Endodermal cell (in vitro differentiated cells): Measurements from ENCODE around the gene IFNL1. TPM values are rescaled to one million over a fixed set of nuclear protein-coding genes. Genes with fewer than 3 reads are reported as not detected.
A peak's percentile ranks its signal among the peaks of the same experiment; 100 is the strongest.
"Not testable (repeated sequence)": the region's sequence is repeated elsewhere in the genome, so short reads cannot be mapped to it uniquely, and the experiment has no call there.

Experiments
- DNase-seq: peaks from one replicate; pipeline ENCODE4 v3.0.0-alpha.2; 2017
- H3K27ac ChIP-seq: 2 replicates; pipeline ENCODE4 v1.5.1; 2013; ENCODE audit warnings: mild to moderate bottlenecking, low read depth, low read length, moderate library complexity
- H3K27me3 ChIP-seq: 2 replicates; pipeline ENCODE4 v1.6.1; 2013; ENCODE audit warnings: mild to moderate bottlenecking, low read length, moderate library complexity; ENCODE audit not compliant: insufficient read depth, control insufficient read depth, poor library complexity, severe bottlenecking
- H3K36me3 ChIP-seq: 2 replicates; pipeline ENCODE4 v1.7.0; 2013; ENCODE audit warnings: mild to moderate bottlenecking, low read length, moderate library complexity; ENCODE audit not compliant: control insufficient read depth, insufficient read depth
- H3K4me1 ChIP-seq: one replicate; pipeline ENCODE4 v1.7.0; 2013; ENCODE audit warnings: low read length; ENCODE audit not compliant: control insufficient read depth, insufficient read depth
- H3K4me3 ChIP-seq: 2 replicates; pipeline ENCODE4 v1.5.1; 2013; ENCODE audit warnings: mild to moderate bottlenecking, low read length, moderate library complexity
- H3K9ac ChIP-seq: 2 replicates; pipeline ENCODE4 v1.6.1; 2013; ENCODE audit warnings: mild to moderate bottlenecking, low read length, moderate library complexity; ENCODE audit not compliant: poor library complexity, severe bottlenecking; ENCODE audit errors: extremely low read depth
- H3K9me3 ChIP-seq: 2 replicates; pipeline ENCODE4 v1.6.1; 2013; ENCODE audit warnings: mild to moderate bottlenecking, low read length, moderate library complexity; ENCODE audit not compliant: control insufficient read depth
- H3K27ac Mint-ChIP-seq: 2 replicates; pipeline ENCODE4 v1.8.0; 2020; ENCODE audit warnings: mixed read lengths
- H3K27me3 Mint-ChIP-seq: 2 replicates; pipeline ENCODE4 v1.8.0; 2021; ENCODE audit warnings: mild to moderate bottlenecking, mixed read lengths; ENCODE audit not compliant: insufficient read depth
- H3K36me3 Mint-ChIP-seq: 2 replicates; pipeline ENCODE4 v1.8.0; 2020; ENCODE audit warnings: low read depth, mixed read lengths
- H3K4me1 Mint-ChIP-seq: 2 replicates; pipeline ENCODE4 v1.8.0; 2020; ENCODE audit warnings: mixed read lengths
- H3K4me3 Mint-ChIP-seq: 2 replicates; pipeline ENCODE4 v1.8.0; 2020; ENCODE audit warnings: mild to moderate bottlenecking, moderate library complexity, mixed read lengths
- H3K9me3 Mint-ChIP-seq: 2 replicates; pipeline ENCODE4 v1.8.0; 2020; ENCODE audit warnings: mild to moderate bottlenecking, mixed read lengths
- CTCF ChIP-seq: fragments of 200-600 bp; sonication (generic); conservative IDR thresholded peaks from 2 replicates; pipeline ENCODE4 v1.5.0; 2021; ENCODE audit warnings: antibody characterized with exemption, mild to moderate bottlenecking
- WGBS, 2 experiments: methylation state at CpG; one replicate each; pipeline versions ENCODE4 v1.1.5 to v1.1.7; 2013; ENCODE audit warnings: missing lambda C conversion rate in 2 of 2, mixed read lengths in 1 of 2; ENCODE audit not compliant: insufficient coverage in 1 of 2, insufficient read length in 1 of 2; 5-methylcytosine and 5-hydroxymethylcytosine counted together
- total RNA-seq, 2 donors: library from RNA; stranded (reverse); fragmentation: NEBNext Ultra II Directional in 1 of 2; extraction: Animal tissue kit (Norgen Biotek cat#: 25700) in 1 of 2; gene quantifications; 2 replicates in 1 of 2; 3 replicates in 1 of 2; pipeline ENCODE4 v1.2.1, GENCODE V29; 2021

The IFNL1 gene
- total RNA-seq, 2 donors from 2014 or later, result not detected

- peak; percentile 76 for DNase-seq
- Histone ChIP-seq H3K9ac (no peak overlapping the region), H3K4me3 (no peak overlapping the region), H3K36me3 (no peaks in the 10 kb centered on the region), H3K4me1 (no peaks in the 10 kb centered on the region), H3K27me3 (peaks cover 82% of the 10 kb centered on the region), H3K9me3 (no peaks in the 10 kb centered on the region), H3K27ac (no peak overlapping the region)
- Mint-ChIP-seq H3K36me3 (no peaks in the 10 kb centered on the region), H3K4me1 (no peaks in the 10 kb centered on the region), H3K27me3 (peaks cover 76% of the 10 kb centered on the region), H3K4me3 (no peak overlapping the region), H3K9me3 (no peaks in the 10 kb centered on the region), H3K27ac (no peak overlapping the region)
- WGBS, 2 experiments, result 16 to 22% methylated on average over 8 to 17 of the region's 17 CpGs
- TF ChIP-seq CTCF, result peak; percentile 49
Observed at GRCh38 chr19:39263912-39264305, 32.3 kb upstream of the IFNL1 start.

GRCh38 chr19:39264306-39265290 lies 31.6 kb upstream of the IFNL1 start:
- no peaks in the 10 kb centered on the region for H3K36me3 ChIP-seq
- H3K4me3 ChIP-seq, result no peak overlapping the region
- H3K27ac Mint-ChIP-seq, result no peak overlapping the region
- no peaks in the 10 kb centered on the region for H3K9me3 ChIP-seq
- no peaks in the 10 kb centered on the region for H3K4me1 ChIP-seq
- peaks cover 78% of the 10 kb centered on the region for H3K27me3 ChIP-seq
- no peaks in the 10 kb centered on the region for H3K36me3 Mint-ChIP-seq
- 8% methylated on average over 63 to 102 of the region's 102 CpGs for WGBS, 2 experiments
- H3K4me3 Mint-ChIP-seq, result no peak overlapping the region
- H3K27me3 Mint-ChIP-seq, result peaks cover 81% of the 10 kb centered on the region
- peak; percentile 81 for DNase-seq
- H3K9ac ChIP-seq, result no peak overlapping the region
- no peaks in the 10 kb centered on the region for H3K4me1 Mint-ChIP-seq
- no peak overlapping the region for H3K27ac ChIP-seq
- no peaks in the 10 kb centered on the region for H3K9me3 Mint-ChIP-seq
- no peak for TF ChIP-seq CTCF

GRCh38 chr19:39265321-39265916 lies 30.8 kb upstream of the IFNL1 start:
- peaks cover 82% of the 10 kb centered on the region for H3K27me3 Mint-ChIP-seq
- no peak for TF ChIP-seq CTCF
- H3K27ac Mint-ChIP-seq, result no peak overlapping the region
- no peaks in the 10 kb centered on the region for H3K36me3 Mint-ChIP-seq
- no peaks in the 10 kb centered on the region for H3K9me3 Mint-ChIP-seq
- Histone ChIP-seq H3K36me3 (no peaks in the 10 kb centered on the region), H3K4me3 (no peak overlapping the region), H3K27ac (no peak overlapping the region), H3K9ac (no peak overlapping the region), H3K9me3 (no peaks in the 10 kb centered on the region), H3K27me3 (peaks cover 76% of the 10 kb centered on the region), H3K4me1 (no peaks in the 10 kb centered on the region)
- WGBS, 2 experiments, result 45 to 46% methylated on average over 35 to 39 of the region's 39 CpGs
- H3K4me3 Mint-ChIP-seq, result no peak overlapping the region
- H3K4me1 Mint-ChIP-seq, result no peaks in the 10 kb centered on the region
- DNase-seq, result peak; percentile 79

- peaks cover 73% of the 10 kb centered on the region for H3K27me3 Mint-ChIP-seq
- not testable (repeated sequence) for H3K4me1 Mint-ChIP-seq, H3K9me3 ChIP-seq, H3K9me3 Mint-ChIP-seq, H3K36me3 ChIP-seq, H3K9ac ChIP-seq, H3K27ac ChIP-seq, H3K36me3 Mint-ChIP-seq, H3K4me3 Mint-ChIP-seq, H3K4me3 ChIP-seq, DNase-seq, H3K4me1 ChIP-seq, H3K27ac Mint-ChIP-seq
- WGBS, 2 experiments, result no CpG with 5 or more reads among the region's 1 CpG
- H3K27me3 ChIP-seq, result peaks cover 60% of the 10 kb centered on the region
Observed at GRCh38 chr19:39268085-39268484, 28.1 kb upstream of the IFNL1 start, which contains the start of gene IFNL2. IFNL2 (plus strand) TSS chr19:39268396; CDS start chr19:39268569, 173 bp downstream.
